Liver (tissue), 3 donors: ENCODE data around the gene OR2A2.

ENCODE experiments used
- ATF3 ChIP-seq: IDR thresholded peaks from 2 replicates; pipeline ENCODE4 v1.6.1; 2016; ENCODE audit warnings: antibody characterized with exemption
- EGR1 ChIP-seq, 2 donors: IDR thresholded peaks; 2 replicates each; pipeline ENCODE4 v1.6.1; 2016 to 2018; ENCODE audit warnings: antibody characterized with exemption in 2 of 2, low read depth in 2 of 2
- GABPA ChIP-seq, 2 donors: IDR thresholded peaks in 1 of 2; conservative IDR thresholded peaks in 1 of 2; 2 replicates each; pipeline ENCODE4 v1.6.1; 2016; ENCODE audit warnings: antibody characterized with exemption in 2 of 2, mild to moderate bottlenecking in 1 of 2, moderate library complexity in 1 of 2
- HNF4A ChIP-seq, 2 donors: conservative IDR thresholded peaks; 2 replicates each; pipeline ENCODE4 v1.6.1; 2016; ENCODE audit warnings: antibody characterized with exemption in 2 of 2, mild to moderate bottlenecking in 2 of 2
- JUND ChIP-seq, 2 donors: IDR thresholded peaks; 2 replicates each; pipeline ENCODE4 v1.6.1; 2016; ENCODE audit warnings: antibody characterized with exemption in 2 of 2
- MAX ChIP-seq: IDR thresholded peaks from 2 replicates; pipeline ENCODE4 v1.6.1; 2016; ENCODE audit warnings: antibody characterized with exemption
- TAF1 ChIP-seq: conservative IDR thresholded peaks from 2 replicates; pipeline ENCODE4 v1.6.1; 2016; ENCODE audit warnings: antibody characterized with exemption, mild to moderate bottlenecking
- ZBTB33 ChIP-seq: IDR thresholded peaks from 2 replicates; pipeline ENCODE4 v1.6.1; 2016; ENCODE audit warnings: antibody characterized with exemption
- TF ChIP-seq, protein P1 (sequence below): fragments of 150-350 bp; IDR thresholded peaks from 2 replicates; pipeline ENCODE4 v1.5.1; 2017; ENCODE audit warnings: improper control_type of control experiment, low read depth, low read length; ENCODE audit not compliant: missing input control
- TF ChIP-seq, protein P2 (sequence below): IDR thresholded peaks from 2 replicates; pipeline ENCODE4 v1.6.1; 2016; ENCODE audit warnings: antibody characterized with exemption, mild to moderate bottlenecking
- donor health status: healthy.
- donor health status: healthy.

- TF ChIP-seq, protein P1, sequence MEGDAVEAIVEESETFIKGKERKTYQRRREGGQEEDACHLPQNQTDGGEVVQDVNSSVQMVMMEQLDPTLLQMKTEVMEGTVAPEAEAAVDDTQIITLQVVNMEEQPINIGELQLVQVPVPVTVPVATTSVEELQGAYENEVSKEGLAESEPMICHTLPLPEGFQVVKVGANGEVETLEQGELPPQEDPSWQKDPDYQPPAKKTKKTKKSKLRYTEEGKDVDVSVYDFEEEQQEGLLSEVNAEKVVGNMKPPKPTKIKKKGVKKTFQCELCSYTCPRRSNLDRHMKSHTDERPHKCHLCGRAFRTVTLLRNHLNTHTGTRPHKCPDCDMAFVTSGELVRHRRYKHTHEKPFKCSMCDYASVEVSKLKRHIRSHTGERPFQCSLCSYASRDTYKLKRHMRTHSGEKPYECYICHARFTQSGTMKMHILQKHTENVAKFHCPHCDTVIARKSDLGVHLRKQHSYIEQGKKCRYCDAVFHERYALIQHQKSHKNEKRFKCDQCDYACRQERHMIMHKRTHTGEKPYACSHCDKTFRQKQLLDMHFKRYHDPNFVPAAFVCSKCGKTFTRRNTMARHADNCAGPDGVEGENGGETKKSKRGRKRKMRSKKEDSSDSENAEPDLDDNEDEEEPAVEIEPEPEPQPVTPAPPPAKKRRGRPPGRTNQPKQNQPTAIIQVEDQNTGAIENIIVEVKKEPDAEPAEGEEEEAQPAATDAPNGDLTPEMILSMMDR, result no peak
- TF ChIP-seq TAF1 (no peak), JUND (IDR thresholded peaks at IDR 0.05) (no peak), MAX (no peak), HNF4A (conservative IDR thresholded peaks at IDR 0.05) (no peak), EGR1 (IDR thresholded peaks at IDR 0.05; ENCODE audit: low read depth in 2 of 2) (no peak), GABPA (IDR thresholded peaks at IDR 0.05 in 1 of 2, conservative IDR thresholded peaks at IDR 0.05 in 1 of 2) (no peak), ZBTB33 (no peak), ATF3 (no peak)
- TF ChIP-seq, protein P2, sequence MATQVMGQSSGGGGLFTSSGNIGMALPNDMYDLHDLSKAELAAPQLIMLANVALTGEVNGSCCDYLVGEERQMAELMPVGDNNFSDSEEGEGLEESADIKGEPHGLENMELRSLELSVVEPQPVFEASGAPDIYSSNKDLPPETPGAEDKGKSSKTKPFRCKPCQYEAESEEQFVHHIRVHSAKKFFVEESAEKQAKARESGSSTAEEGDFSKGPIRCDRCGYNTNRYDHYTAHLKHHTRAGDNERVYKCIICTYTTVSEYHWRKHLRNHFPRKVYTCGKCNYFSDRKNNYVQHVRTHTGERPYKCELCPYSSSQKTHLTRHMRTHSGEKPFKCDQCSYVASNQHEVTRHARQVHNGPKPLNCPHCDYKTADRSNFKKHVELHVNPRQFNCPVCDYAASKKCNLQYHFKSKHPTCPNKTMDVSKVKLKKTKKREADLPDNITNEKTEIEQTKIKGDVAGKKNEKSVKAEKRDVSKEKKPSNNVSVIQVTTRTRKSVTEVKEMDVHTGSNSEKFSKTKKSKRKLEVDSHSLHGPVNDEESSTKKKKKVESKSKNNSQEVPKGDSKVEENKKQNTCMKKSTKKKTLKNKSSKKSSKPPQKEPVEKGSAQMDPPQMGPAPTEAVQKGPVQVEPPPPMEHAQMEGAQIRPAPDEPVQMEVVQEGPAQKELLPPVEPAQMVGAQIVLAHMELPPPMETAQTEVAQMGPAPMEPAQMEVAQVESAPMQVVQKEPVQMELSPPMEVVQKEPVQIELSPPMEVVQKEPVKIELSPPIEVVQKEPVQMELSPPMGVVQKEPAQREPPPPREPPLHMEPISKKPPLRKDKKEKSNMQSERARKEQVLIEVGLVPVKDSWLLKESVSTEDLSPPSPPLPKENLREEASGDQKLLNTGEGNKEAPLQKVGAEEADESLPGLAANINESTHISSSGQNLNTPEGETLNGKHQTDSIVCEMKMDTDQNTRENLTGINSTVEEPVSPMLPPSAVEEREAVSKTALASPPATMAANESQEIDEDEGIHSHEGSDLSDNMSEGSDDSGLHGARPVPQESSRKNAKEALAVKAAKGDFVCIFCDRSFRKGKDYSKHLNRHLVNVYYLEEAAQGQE, result no peak
Observed at GRCh38 chr7:144158861-144159260, 49.5 kb downstream of the OR2A2 start.
